ENCODE results near the gene CDK6.

- TF ChIP-seq MXI1 (IDR thresholded peaks at IDR 0.05; ENCODE audit: low read depth, low read length): no peak
- TF ChIP-seq HCFC1 (IDR thresholded peaks at IDR 0.05; ENCODE audit: low read depth, low read length): no peak
- TF ChIP-seq, protein P1, sequence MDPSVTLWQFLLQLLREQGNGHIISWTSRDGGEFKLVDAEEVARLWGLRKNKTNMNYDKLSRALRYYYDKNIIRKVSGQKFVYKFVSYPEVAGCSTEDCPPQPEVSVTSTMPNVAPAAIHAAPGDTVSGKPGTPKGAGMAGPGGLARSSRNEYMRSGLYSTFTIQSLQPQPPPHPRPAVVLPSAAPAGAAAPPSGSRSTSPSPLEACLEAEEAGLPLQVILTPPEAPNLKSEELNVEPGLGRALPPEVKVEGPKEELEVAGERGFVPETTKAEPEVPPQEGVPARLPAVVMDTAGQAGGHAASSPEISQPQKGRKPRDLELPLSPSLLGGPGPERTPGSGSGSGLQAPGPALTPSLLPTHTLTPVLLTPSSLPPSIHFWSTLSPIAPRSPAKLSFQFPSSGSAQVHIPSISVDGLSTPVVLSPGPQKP (CRISPR knock-in tag; IDR thresholded peaks at IDR 0.05): no peak
- no peak for TF ChIP-seq ZNF347 (CRISPR knock-in tag; IDR thresholded peaks at IDR 0.05; ENCODE audit: low read depth)
- no peak for TF ChIP-seq FOS (IDR thresholded peaks at IDR 0.05; ENCODE audit: extremely low read depth, insufficient read length)
- no peak for TF ChIP-seq TEAD2 (tag; IDR thresholded peaks at IDR 0.05)
- no peak for TF ChIP-seq POLR2AphosphoS5 (IDR thresholded peaks at IDR 0.05; ENCODE audit: control insufficient read depth, insufficient read depth, low read depth, low read length)
- no peak for TF ChIP-seq CBX5 (IDR thresholded peaks at IDR 0.05; ENCODE audit: borderline replicate concordance, low read depth)
These were observed 120.4 kb downstream of the CDK6 start for GRCh38 chr7:92715963-92716362.

All from K562 (cell line).